NCI-H748 treated with DMSO at 0.1 percent for 48 hours (cell line): ENCODE data around the gene TMBIM6.
"Not testable (repeated sequence)": the region's sequence is repeated elsewhere in the genome, so short reads cannot be mapped to it uniquely, and the experiment has no call there.

Experiments
- DNase-seq: peaks from one replicate; lab custom pipeline; 2025; lab: John Stamatoyannopoulos, UW

Gene TMBIM6

DNA sequence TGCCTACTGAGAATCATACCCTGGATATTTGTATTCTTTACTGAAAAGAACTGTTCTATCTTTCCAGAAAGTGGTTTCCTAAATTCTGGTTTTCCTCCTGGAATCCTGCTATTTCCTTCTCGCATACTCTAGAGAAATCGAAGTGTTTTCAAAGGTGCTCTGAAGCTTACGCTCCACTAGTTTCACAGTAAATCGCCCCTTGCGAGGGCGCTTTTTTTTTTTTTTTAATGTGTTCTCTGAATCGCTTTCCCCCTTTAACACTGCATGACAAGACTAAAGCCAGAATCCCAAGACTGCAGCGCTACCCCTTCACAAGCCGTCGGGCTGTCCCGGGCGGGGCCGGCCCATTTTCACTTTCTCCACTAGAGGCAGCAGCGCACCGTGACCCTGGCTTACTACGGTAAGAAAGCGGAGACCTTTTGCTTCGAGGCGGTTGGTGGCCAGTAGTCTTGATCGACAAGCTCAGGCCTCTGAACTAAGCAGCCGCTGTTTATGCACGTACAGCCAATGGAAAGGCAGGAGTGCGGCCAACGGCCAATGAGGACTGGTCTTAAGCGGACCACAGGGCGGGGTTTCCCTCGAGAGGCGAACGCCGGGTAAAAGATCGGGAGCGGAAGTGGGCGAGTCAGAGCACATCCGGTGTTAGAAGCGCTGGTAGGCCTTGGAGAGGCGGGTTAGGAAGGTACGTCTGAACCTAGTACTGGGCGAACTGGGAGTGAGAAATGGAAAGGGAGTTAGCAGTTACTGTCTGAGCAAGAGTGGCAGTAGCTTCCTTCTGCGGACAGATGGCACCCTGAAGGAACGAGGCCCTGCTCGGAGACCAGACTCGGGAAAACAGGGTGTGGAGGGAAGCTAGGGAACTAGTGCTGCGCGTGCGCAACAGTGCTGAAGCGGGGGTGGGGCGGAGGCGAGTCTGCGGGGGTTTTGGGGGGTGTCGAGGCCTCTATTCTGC, at the start of gene TMBIM6:
TSS of gene TMBIM6 (plus strand) at position 628 of the 952 bp plus-strand sequence. CDS start 10,937 bp downstream, outside the sequence.
- peak; percentile 99 for DNase-seq

DNA sequence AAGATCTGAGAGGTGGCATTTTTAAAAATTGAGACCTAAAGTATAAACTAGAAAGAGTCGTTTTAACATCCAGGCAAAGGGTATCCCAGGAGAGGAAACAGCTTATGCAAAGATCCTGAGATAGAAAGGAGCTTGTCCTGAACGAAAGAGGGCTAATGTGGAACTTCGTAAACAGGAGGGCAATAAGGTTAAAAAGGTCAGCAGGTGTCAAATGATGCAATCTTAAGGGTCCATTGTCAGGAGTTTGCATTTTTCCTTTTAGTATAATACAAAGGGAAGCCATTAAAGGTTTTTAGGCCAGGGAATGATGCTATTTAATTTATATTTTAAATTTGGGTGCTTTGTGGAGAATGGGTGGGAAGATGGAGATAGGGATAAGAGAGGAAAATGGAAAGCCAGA, 48.5 kb upstream of the TMBIM6 start:
- no peak for DNase-seq

DNA sequence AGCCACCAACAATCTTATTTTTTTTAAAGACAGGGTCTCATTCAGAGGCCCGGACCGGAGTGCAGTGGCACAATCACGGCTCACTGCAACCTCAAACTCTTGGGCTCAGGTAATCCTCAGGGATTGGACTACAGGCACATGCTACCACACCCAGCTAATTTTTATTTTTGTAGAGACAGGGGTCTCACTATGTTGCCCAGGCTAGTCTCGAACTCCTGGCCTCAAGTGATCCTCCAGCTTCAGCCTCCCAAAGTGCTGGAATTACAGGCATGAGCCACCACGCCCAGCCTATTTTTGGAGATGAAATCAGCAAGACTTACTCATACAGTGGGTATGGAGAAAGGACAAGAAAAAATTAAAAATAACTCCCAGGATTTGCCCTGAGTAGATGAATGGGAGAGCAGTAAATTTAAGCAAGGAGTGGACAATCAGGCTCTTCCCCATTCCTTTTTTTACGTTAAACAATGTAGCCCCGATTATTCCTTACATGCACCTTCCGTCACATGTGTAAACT, 47.4 kb upstream of the TMBIM6 start:
- DNase-seq = no peak

GRCh38 chr12:49696723-49697122, 44.6 kb upstream of the TMBIM6 start:
- no peak for DNase-seq

DNA sequence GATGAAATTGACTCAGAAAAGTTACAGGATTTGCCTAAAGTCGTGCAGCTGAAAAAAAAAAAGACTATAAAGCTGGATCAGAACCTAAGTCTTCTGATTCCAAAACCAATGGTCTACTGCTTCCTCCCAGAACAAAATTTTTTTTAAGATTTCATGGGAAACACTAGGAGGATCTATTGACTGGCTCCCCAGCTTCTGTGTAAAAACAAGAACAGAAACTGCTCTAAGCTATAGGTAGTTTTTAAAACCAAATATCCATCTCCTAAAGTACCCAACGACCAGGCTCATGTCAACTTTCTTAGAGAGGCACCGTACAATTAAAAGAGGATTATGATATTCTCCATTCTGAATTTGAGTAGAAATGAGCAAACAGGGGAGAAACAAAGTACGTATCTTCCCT, 43.5 kb upstream of the TMBIM6 start:
- no peak for DNase-seq

GRCh38 chr12:49698619-49699545, 42.5 kb upstream of the TMBIM6 start:
- no peak for DNase-seq

- no peak for DNase-seq
Measured at GRCh38 chr12:49702009-49702408, 39.3 kb upstream of the TMBIM6 start.

DNA sequence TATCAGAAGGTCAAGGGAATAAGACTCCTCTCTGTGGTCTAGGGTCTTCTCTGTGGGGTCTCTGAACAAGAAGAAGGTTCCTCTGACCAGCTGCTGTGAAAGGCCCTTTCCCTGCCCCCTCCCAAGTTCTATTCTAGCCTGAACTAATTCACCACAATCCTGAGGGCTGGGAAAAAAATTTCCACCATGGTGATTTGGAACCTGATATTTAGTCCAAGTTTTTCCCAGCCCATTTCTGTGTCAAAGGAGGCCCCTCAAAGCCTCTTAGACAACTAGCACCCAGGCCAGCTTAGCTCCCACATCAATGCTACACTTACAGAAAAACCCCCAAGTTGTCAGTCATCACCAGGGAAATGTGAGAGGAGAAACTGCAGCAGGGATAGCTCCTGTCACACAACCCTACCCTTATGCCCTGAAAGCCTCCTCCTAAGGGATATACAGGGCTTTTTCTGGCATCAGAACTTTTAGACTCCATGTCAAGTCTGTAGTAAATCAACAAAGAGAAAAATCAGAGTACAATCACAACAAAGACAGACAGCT, 38.6 kb upstream of the TMBIM6 start:
- no peak for DNase-seq

GRCh38 chr12:49703647-49704137, 37.7 kb upstream of the TMBIM6 start:
- no peak for DNase-seq

- DNase-seq = no peak
Measured at GRCh38 chr12:49705479-49706134, 35.8 kb upstream of the TMBIM6 start.

- no peak for DNase-seq
Measured at GRCh38 chr12:49706351-49707127, 34.8 kb upstream of the TMBIM6 start.

DNA sequence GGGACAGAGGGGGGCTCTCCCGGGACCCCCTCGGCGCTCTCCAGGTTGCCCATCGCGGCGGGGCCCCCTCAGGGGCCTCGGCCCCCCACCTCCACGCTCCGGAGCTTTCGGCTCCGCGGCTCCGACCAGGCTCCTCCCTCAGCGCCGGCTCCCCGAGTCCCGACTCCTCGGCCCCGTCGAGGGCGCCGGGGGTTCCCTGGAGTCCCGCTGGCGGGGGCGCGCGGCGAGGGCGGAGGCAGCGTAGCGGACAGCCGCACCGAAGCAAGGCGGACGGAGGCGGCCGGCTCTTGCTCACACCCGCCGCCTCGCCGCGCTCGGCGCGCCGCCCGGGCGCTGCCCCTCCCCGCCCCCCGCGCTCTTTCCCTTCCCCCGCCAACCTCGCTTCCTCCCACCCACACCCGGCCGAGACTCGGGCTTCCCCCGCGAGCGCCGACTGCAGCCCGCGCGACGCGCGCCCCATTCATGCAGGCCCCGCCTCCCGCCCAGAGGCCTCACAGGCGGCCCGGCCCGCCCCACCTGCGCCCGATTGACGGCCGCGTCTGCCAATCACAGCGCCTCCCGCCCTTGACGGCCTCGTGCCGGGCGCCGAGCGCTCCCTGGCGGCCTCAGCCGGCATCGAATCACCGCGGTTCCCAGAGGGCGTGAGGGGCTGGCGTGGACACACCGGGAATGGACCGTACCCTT, 34.1 kb upstream of the TMBIM6 start, which contains the start of gene FMNL3:
TSS of gene FMNL3 (minus strand) at position 278 of the 684 bp plus-strand sequence. CDS start at position 53, 225 bp downstream.
- DNase-seq = peak; percentile 81

- no peak for DNase-seq
Measured at GRCh38 chr12:49707812-49708147, 33.6 kb upstream of the TMBIM6 start.

DNA sequence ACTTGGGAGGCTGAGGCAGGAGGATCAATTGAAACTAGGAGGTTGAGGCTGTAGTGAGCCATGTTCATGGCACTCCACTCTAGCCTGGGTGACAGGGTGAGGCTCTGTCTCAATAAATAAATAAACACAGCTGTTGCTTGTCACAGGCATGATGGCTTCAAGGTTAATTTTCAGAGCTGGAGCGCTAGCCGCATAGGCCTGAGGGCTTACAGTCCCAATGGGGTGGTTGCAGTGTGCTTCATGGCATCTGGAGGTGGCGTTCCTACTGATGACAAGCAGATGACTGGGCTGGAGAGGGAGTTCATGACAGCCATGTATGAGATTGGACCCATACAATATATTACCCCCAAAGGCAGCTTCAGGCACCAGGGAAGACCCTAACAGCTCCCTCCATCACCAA, 32.5 kb upstream of the TMBIM6 start:
- DNase-seq = no peak

DNA sequence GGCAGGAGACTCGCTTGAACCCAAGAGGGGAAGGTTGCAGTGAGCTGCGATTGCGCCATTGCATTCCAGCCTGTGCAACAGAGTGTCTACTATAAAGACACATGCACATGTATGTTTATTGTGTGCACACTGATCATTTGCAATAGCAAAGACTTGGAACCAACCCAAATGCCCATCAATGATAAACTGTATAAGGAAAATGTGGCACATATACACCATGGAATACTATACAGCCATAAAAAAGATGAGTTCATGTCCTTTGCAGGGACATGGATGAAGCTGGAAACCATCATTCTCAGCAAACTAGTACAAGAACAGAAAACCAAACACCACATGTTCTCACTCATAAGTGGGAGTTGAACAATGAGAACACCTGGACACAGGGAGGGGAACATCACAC, 27.4 kb upstream of the TMBIM6 start:
- DNase-seq = not testable (repeated sequence)

- DNase-seq = no peak
Measured at GRCh38 chr12:49716553-49716952, 24.8 kb upstream of the TMBIM6 start.

DNA sequence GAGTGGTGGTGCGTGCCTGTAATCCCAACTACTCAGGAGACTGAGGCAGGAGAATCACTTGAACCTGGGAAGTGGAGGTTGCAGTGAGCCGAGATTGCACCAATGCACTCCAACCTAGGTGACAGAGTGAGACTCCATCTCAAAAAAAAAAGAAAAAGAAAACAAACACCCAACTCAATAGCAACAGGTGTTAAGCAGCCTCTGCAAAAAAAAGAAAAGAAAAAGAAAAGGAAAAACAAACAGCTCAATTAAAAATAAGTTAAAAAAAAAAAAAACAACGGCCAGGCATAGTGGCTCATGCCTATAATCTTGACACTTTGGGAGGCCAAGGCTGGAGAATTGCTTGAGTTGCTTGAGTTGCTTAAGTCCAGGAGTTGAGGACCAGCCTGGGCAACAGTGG, 23.6 kb upstream of the TMBIM6 start:
- not testable (repeated sequence) for DNase-seq

GRCh38 chr12:49720214-49720613, 21.1 kb upstream of the TMBIM6 start:
- no peak for DNase-seq

DNA sequence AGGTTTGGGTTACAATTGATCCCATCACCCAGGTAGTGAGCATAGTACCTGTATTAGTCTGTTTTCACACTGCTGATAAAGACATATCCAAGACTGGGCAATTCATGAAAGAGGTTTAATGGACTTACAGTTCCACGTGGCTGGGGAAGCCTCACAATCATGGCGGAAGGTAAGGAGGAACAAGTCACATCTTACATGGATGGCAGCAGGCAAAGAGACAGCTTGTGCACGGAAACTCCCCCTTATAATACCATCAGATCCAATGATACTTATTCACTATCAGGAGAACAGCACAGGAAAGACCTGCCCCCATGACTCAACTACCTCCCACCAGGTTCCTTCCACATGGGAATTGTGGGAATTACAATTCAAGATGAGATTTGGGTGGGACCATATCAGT, 20.0 kb upstream of the TMBIM6 start:
- DNase-seq = not testable (repeated sequence)

DNA sequence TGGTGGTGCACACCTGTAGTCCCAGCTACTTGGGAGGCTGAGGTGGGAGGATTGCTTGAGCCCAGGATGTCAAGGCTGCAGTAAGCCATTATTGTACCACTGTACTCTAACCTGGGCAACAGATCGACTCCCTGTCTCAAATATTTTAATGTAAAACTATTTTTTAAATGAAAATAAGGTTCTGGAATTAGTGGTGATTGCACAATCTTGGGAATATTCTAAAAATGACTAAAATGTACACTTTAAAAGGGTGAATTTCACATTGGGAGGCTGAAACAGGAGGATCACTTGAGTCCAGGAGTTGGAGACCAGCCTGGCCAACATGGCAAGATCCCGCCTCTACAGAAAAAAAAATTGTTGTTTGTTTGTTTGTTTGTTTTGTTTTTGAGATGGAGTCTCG, 12.9 kb upstream of the TMBIM6 start:
- no peak for DNase-seq
